ENCODE measurements around the gene ARAP1.

- TF ChIP-seq CTCF (IDR thresholded peaks at IDR 0.05; ENCODE audit: poor library complexity, severe bottlenecking), result no peak
- TF ChIP-seq SMC3 (conservative IDR thresholded peaks at IDR 0.05; ENCODE audit: poor library complexity), result no peak
- no peak for TF ChIP-seq POLR2AphosphoS5 (IDR thresholded peaks at IDR 0.05)
- TF ChIP-seq EP300 (conservative IDR thresholded peaks at IDR 0.05; ENCODE audit: poor library complexity, severe bottlenecking), result no peak
- TF ChIP-seq, protein P1, sequence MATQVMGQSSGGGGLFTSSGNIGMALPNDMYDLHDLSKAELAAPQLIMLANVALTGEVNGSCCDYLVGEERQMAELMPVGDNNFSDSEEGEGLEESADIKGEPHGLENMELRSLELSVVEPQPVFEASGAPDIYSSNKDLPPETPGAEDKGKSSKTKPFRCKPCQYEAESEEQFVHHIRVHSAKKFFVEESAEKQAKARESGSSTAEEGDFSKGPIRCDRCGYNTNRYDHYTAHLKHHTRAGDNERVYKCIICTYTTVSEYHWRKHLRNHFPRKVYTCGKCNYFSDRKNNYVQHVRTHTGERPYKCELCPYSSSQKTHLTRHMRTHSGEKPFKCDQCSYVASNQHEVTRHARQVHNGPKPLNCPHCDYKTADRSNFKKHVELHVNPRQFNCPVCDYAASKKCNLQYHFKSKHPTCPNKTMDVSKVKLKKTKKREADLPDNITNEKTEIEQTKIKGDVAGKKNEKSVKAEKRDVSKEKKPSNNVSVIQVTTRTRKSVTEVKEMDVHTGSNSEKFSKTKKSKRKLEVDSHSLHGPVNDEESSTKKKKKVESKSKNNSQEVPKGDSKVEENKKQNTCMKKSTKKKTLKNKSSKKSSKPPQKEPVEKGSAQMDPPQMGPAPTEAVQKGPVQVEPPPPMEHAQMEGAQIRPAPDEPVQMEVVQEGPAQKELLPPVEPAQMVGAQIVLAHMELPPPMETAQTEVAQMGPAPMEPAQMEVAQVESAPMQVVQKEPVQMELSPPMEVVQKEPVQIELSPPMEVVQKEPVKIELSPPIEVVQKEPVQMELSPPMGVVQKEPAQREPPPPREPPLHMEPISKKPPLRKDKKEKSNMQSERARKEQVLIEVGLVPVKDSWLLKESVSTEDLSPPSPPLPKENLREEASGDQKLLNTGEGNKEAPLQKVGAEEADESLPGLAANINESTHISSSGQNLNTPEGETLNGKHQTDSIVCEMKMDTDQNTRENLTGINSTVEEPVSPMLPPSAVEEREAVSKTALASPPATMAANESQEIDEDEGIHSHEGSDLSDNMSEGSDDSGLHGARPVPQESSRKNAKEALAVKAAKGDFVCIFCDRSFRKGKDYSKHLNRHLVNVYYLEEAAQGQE (IDR thresholded peaks at IDR 0.05; ENCODE audit: borderline replicate concordance), result no peak
- no peak for TF ChIP-seq RAD21 (conservative IDR thresholded peaks at IDR 0.05)
- no peak for TF ChIP-seq EZH2 (IDR thresholded peaks at IDR 0.05; ENCODE audit: borderline replicate concordance, insufficient read depth, low read length, poor library complexity, severe bottlenecking)
- no peak for TF ChIP-seq TAF1 (IDR thresholded peaks at IDR 0.05; ENCODE audit: low read depth)
Observed at GRCh38 chr11:72792437-72793021, 40.3 kb upstream of the ARAP1 start.

Measured in neural cell (in vitro differentiated cells).